ENCODE results near the gene CCDC88A. TPM values are rescaled to one million over a fixed set of nuclear protein-coding genes. Genes with fewer than 3 reads are reported as not detected.
"Not testable (repeated sequence)": the region's sequence is repeated elsewhere in the genome, so short reads cannot be mapped to it uniquely, and the experiment has no call there.

CCDC88A gene
- total and polyA plus RNA-seq, 8 donors = 10.2 to 30.1 (median 18.8) TPM

- DNase-seq = no peak
- intact Hi-C loops (cut with DNase I) = no loop called here
These were observed 151.3 kb downstream of the CCDC88A start for GRCh38 chr2:55268288-55268906.

GRCh38 chr2:55259586-55259985 is 160.1 kb downstream of the CCDC88A start:
- intact Hi-C loops (cut with DNase I); FAIRE-seq; H3K9me3 ChIP-seq; H3K4me1 ChIP-seq; DNase-seq; H3K27ac ChIP-seq; H3K4me3 ChIP-seq; H3K27me3 ChIP-seq; ATAC-seq: not testable (repeated sequence)
- peaks cover 5 to 25% (median 11%) of the 10 kb centered on the region in 3 donors for H3K36me3 ChIP-seq
- 93 to 99% methylated on average over 3 of the region's 3 CpGs for WGBS, 2 donors

More at GRCh38 chr2:55268288-55268906, 151.3 kb downstream of the CCDC88A start:
- peaks cover 0 to 7% (median 5%) of the 10 kb centered on the region in 3 donors for H3K4me1 ChIP-seq
- no peak for TF ChIP-seq CTCF (IDR thresholded peaks at IDR 0.05)
- H3K9me3 ChIP-seq = no peaks in the 10 kb centered on the region
- peak overlapping the region; percentile 56 to 72 (median 68) for H3K4me3 ChIP-seq
- H3K27me3 ChIP-seq = no peaks in the 10 kb centered on the region
- H3K36me3 ChIP-seq = peaks cover 0 to 9% (median 0%) of the 10 kb centered on the region in 3 donors
- FAIRE-seq (no peak), ATAC-seq (peak in 3 of 4 donors; percentile 7 to 13 (median 12))
- 6% methylated on average over 13 of the region's 13 CpGs for WGBS, 2 donors
- H3K27ac ChIP-seq = peak overlapping the region; percentile 59 to 84 (median 78)

GRCh38 chr2:55252832-55253231 is 166.8 kb downstream of the CCDC88A start:
- Histone ChIP-seq H3K27ac (no peak overlapping the region), H3K36me3 (peaks cover under 1 to 36% (median 21%) of the 10 kb centered on the region in 3 donors), H3K9me3 (no peaks in the 10 kb centered on the region), H3K4me3 (no peak overlapping the region), H3K4me1 (no peaks in the 10 kb centered on the region), H3K27me3 (no peaks in the 10 kb centered on the region)
- no peak for DNase-seq
- TF ChIP-seq CTCF (IDR thresholded peaks at IDR 0.05) = no peak
- ATAC-seq = no peak
- no peak for FAIRE-seq
- intact Hi-C loops (cut with DNase I) = no loop called here
- 61 to 65% methylated on average over 3 of the region's 3 CpGs for WGBS, 2 donors

GRCh38 chr2:55247025-55247424 is 172.6 kb downstream of the CCDC88A start:
- intact Hi-C loops (cut with DNase I) = no loop called here
- no peak for ATAC-seq
- Histone ChIP-seq H3K27me3 (no peaks in the 10 kb centered on the region), H3K27ac (no peak overlapping the region), H3K4me1 (no peaks in the 10 kb centered on the region), H3K36me3 (peaks cover 0 to 41% (median 9%) of the 10 kb centered on the region in 3 donors), H3K9me3 (no peaks in the 10 kb centered on the region), H3K4me3 (no peak overlapping the region)
- no peak for FAIRE-seq
- no peak for DNase-seq
- WGBS, 2 donors = 72 to 73% methylated on average over 5 of the region's 5 CpGs
- no peak for TF ChIP-seq CTCF (IDR thresholded peaks at IDR 0.05)

GRCh38 chr2:55245411-55245810 is 174.2 kb downstream of the CCDC88A start:
- ATAC-seq (no peak), FAIRE-seq (no peak), DNase-seq (no peak)
- Histone ChIP-seq H3K27me3 (no peaks in the 10 kb centered on the region), H3K9me3 (no peaks in the 10 kb centered on the region), H3K4me3 (no peak overlapping the region), H3K4me1 (no peaks in the 10 kb centered on the region), H3K27ac (no peak overlapping the region), H3K36me3 (peaks cover 0 to 31% (median 5%) of the 10 kb centered on the region in 3 donors)
- WGBS, 2 donors = 88 to 94% methylated on average over 5 of the region's 5 CpGs
- intact Hi-C loops (cut with DNase I) = no loop called here
- no peak for TF ChIP-seq CTCF (IDR thresholded peaks at IDR 0.05)

All from pancreas (tissue), 10 donors.